PC-3 (cell line): ENCODE measurements around the gene GALNT15. TPM values are rescaled to one million over a fixed set of nuclear protein-coding genes. Genes with fewer than 3 reads are reported as not detected.

Source experiments
- ATAC-seq: fragments of 200-7000 bp; cut with Tn5 transposase; 2 replicates; pipeline ENCODE4 v1.9.1; 2020; ENCODE audit warnings: mild to moderate bottlenecking, moderate library complexity
- BruUV-seq: library from RNA; stranded (reverse); fragments of 400-500 nt; replicated peaks from 2 replicates; lab custom pipeline; 2021; lab: Mats Ljungman, UMichigan
- CTCF ChIA-PET: fragments of 300-600 bp; sonication (Branson Sonifier 250); formaldehyde crosslinking; loops from one replicate; lab custom pipeline; 2022; ENCODE audit warnings: antibody characterized with exemption; lab: Charles Lee
- POLR2A ChIA-PET: fragments of 300-600 bp; sonication (Branson Sonifier 250); formaldehyde crosslinking; loops from one replicate; lab custom pipeline; 2022; ENCODE audit warnings: antibody characterized with exemption; ENCODE audit not compliant: unreplicated experiment; lab: Charles Lee
- DNase-seq: peaks from one replicate; pipeline ENCODE4 v3.0.0-alpha.2; 2015
- H2AFZ ChIP-seq: fragments of 300-600 bp; sonication (generic); 2 replicates; pipeline ENCODE4 v1.6.0; 2016; ENCODE audit warnings: antibody characterized with exemption, low read length
- H3F3A ChIP-seq: fragments of 300-600 bp; sonication (generic); one replicate; pipeline ENCODE4 v1.6.0; 2017; ENCODE audit warnings: antibody characterized with exemption, low read length, control low read depth, mild to moderate bottlenecking; ENCODE audit not compliant: unreplicated experiment
- H3K27ac ChIP-seq: fragments of 300-600 bp; sonication (generic); 2 replicates; pipeline ENCODE4 v1.5.1; 2016; ENCODE audit warnings: mild to moderate bottlenecking, low read length
- H3K27me3 ChIP-seq: fragments of 300-600 bp; sonication (generic); 2 replicates; pipeline ENCODE4 v1.6.1; 2016; ENCODE audit warnings: low read length, mixed read lengths
- H3K36me3 ChIP-seq: fragments of 300-600 bp; sonication (generic); 2 replicates; pipeline ENCODE4 v1.6.1; 2016; ENCODE audit warnings: low read depth, mixed run types, low read length, mixed read lengths
- H3K4me1 ChIP-seq: fragments of 300-600 bp; sonication (generic); 2 replicates; pipeline ENCODE4 v1.5.1; 2016; ENCODE audit warnings: low read length; ENCODE audit not compliant: insufficient read depth
- H3K4me2 ChIP-seq: fragments of 300-600 bp; sonication (generic); 2 replicates; pipeline ENCODE4 v1.6.0; 2016; ENCODE audit warnings: low read length
- H3K4me3 ChIP-seq: fragments of 300-600 bp; sonication (generic); 2 replicates; pipeline ENCODE4 v1.5.1; 2016; ENCODE audit warnings: mild to moderate bottlenecking, low read length, mixed read lengths
- H3K79me2 ChIP-seq: fragments of 300-600 bp; sonication (generic); 2 replicates; pipeline ENCODE4 v1.6.1; 2017; ENCODE audit warnings: low read length, mixed read lengths
- H3K9ac ChIP-seq: fragments of 300-600 bp; sonication (generic); 2 replicates; pipeline ENCODE4 v1.6.0; 2016; ENCODE audit warnings: mild to moderate bottlenecking, low read length
- H3K9me2 ChIP-seq: fragments of 300-600 bp; sonication (generic); replicated peaks from 2 replicates; pipeline ENCODE4 v1.6.1; 2016; ENCODE audit warnings: mixed run types, low read length, mixed read lengths
- H3K9me3 ChIP-seq: fragments of 300-600 bp; sonication (generic); 2 replicates; pipeline ENCODE4 v1.6.1; 2016; ENCODE audit warnings: low read length, mixed read lengths
- H4K20me1 ChIP-seq: fragments of 300-600 bp; sonication (generic); 2 replicates; pipeline ENCODE4 v1.6.1; 2016; ENCODE audit warnings: low read length, mixed read lengths
- CTCF ChIP-seq: fragments of 300-600 bp; sonication (generic); conservative IDR thresholded peaks from 2 replicates; pipeline ENCODE4 v1.5.1; 2017; ENCODE audit warnings: antibody characterized with exemption, low read depth, mild to moderate bottlenecking, low read length
- EZH2 ChIP-seq: fragments of 300-600 bp; sonication (generic); IDR thresholded peaks from one replicate; pipeline ENCODE4 v1.6.1; 2017; ENCODE audit warnings: antibody characterized with exemption, mild to moderate bottlenecking, low read length; ENCODE audit not compliant: unreplicated experiment
- EZH2phosphoT487 ChIP-seq: fragments of 300-600 bp; sonication (generic); IDR thresholded peaks from 2 replicates; pipeline ENCODE4 v1.6.1; 2018; ENCODE audit warnings: mild to moderate bottlenecking, antibody characterized with exemption, low read length, borderline replicate concordance
- intact Hi-C: fragments of 100-400 bp; cut with micrococcal nuclease; formaldehyde crosslinking; loops from 2 replicates; pipeline ENCODE4 v1.9.0; 2023
- total RNA-seq: library from RNA; depleted of rRNA; stranded (reverse); fragments of >200 nt; gene quantifications from 2 replicates; pipeline ENCODE4 v1.2.3, GENCODE V29; 2014

Gene GALNT15
- total RNA-seq, 1 experiment from 2014 or later, result not detected

DNA sequence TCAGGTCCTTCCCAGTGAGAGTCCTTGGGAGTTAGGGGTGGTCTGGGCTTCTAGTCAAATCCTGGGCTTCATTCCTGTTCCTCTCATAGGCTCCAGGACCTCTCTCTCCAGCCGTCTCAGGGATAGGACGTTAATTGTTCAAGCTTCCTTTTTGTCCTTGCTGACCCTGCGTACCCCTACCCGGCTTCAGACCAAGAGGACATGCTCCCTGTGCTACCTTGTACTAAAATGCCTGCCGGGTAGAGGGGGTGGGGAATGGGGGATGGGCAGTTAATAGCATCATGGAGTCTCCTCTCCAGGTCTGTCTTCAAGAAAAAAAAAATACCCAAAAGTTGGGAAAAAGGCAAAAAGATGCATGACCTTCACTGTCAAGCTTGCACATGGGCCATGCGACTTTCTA is 36.5 kb upstream of the GALNT15 start:
- Histone ChIP-seq H3K4me3 (no peak overlapping the region), H3K9me2 (no peaks in the 10 kb centered on the region), H3K9ac (no peak overlapping the region), H3K9me3 (no peaks in the 10 kb centered on the region), H3K27ac (no peak overlapping the region), H3K36me3 (no peaks in the 10 kb centered on the region), H2AFZ (no peak overlapping the region), H3K4me2 (no peak overlapping the region), H3K27me3 (no peaks in the 10 kb centered on the region), H3F3A (no peaks in the 10 kb centered on the region), H3K79me2 (no peaks in the 10 kb centered on the region), H4K20me1 (no peaks in the 10 kb centered on the region), H3K4me1 (peaks cover 15% of the 10 kb centered on the region)
- ATAC-seq (no peak), DNase-seq (no peak)
- CTCF ChIA-PET, result no interaction called here
- no TSS peak for BruUV-seq
- intact Hi-C loops, result no loop called here
- TF ChIP-seq EZH2phosphoT487 (no peak), EZH2 (no peak), CTCF (no peak)
- POLR2A ChIA-PET, result no interaction called here

- H3K4me3 ChIP-seq, result no peak overlapping the region
- ATAC-seq (peak; percentile 88), DNase-seq (peak; percentile 78)
- H3K9me3 ChIP-seq, result no peaks in the 10 kb centered on the region
- peaks cover 15% of the 10 kb centered on the region for H3K4me1 ChIP-seq
- TF ChIP-seq EZH2phosphoT487, result no peak
- TF ChIP-seq EZH2, result no peak
- no peak for TF ChIP-seq CTCF
- TSS peak; percentile 76 for BruUV-seq
- H3K27me3 ChIP-seq, result no peaks in the 10 kb centered on the region
- H3K9me2 ChIP-seq, result no peaks in the 10 kb centered on the region
- ChIA-PET POLR2A (interaction anchor here (0.5 to 0.6 kb wide), 2 partner anchors 71 to 344 kb away, joined by 3 read pairs; no protein-coding TSS in a partner anchor), CTCF (interaction anchor here (0.6 to 1.8 kb wide), 7 partner anchors 38 to 91 kb away, joined by 3 to 18 read pairs (median 5); no protein-coding TSS in a partner anchor)
- no peaks in the 10 kb centered on the region for H3F3A ChIP-seq
- no peaks in the 10 kb centered on the region for H3K79me2 ChIP-seq
- intact Hi-C loops, result loop anchor here (1.0 to 10.0 kb wide), 6 partner anchors 37 to 326 kb away; no protein-coding TSS in a partner anchor
- no peaks in the 10 kb centered on the region for H3K36me3 ChIP-seq
- peak overlapping the region; percentile 58 for H3K27ac ChIP-seq
- H2AFZ ChIP-seq, result peak overlapping the region; percentile 53
- no peaks in the 10 kb centered on the region for H4K20me1 ChIP-seq
- H3K9ac ChIP-seq, result 0 out of 2 replicates have a peak overlapping the region, but pooled peaks have one; percentile 1
- H3K4me2 ChIP-seq, result peak overlapping the region; percentile 26
Measured at GRCh38 chr3:16140116-16140893, 34.2 kb upstream of the GALNT15 start.

GRCh38 chr3:16140894-16141285 is 33.6 kb upstream of the GALNT15 start:
- Histone ChIP-seq H3K4me2 (peak overlapping the region; percentile 26), H3F3A (no peaks in the 10 kb centered on the region), H3K9ac (no peak overlapping the region), H3K27ac (peak overlapping the region; percentile 58), H3K4me1 (peaks cover 15% of the 10 kb centered on the region), H3K27me3 (no peaks in the 10 kb centered on the region), H3K36me3 (no peaks in the 10 kb centered on the region), H2AFZ (peak overlapping the region; percentile 53), H3K4me3 (no peak overlapping the region), H3K9me2 (no peaks in the 10 kb centered on the region), H3K9me3 (no peaks in the 10 kb centered on the region), H3K79me2 (no peaks in the 10 kb centered on the region), H4K20me1 (no peaks in the 10 kb centered on the region)
- ATAC-seq, result no peak
- DNase-seq, result no peak
- ChIA-PET CTCF (interaction anchor here (0.5 to 2.2 kb wide), 14 partner anchors 38 to 324 kb away, joined by 3 to 23 read pairs (median 4); no protein-coding TSS in a partner anchor), POLR2A (interaction anchor here (0.5 to 0.7 kb wide), 2 partner anchors 100 to 344 kb away, joined by 3 read pairs; no protein-coding TSS in a partner anchor)
- TSS peak; percentile 58 for BruUV-seq
- TF ChIP-seq CTCF, result no peak
- TF ChIP-seq EZH2, result no peak
- no peak for TF ChIP-seq EZH2phosphoT487
- intact Hi-C loops, result loop anchor here (1.0 to 10.0 kb wide), 7 partner anchors 36 to 326 kb away; no protein-coding TSS in a partner anchor
